ENCODE measurements around the gene OPN3.

OPN3 gene

DNA sequence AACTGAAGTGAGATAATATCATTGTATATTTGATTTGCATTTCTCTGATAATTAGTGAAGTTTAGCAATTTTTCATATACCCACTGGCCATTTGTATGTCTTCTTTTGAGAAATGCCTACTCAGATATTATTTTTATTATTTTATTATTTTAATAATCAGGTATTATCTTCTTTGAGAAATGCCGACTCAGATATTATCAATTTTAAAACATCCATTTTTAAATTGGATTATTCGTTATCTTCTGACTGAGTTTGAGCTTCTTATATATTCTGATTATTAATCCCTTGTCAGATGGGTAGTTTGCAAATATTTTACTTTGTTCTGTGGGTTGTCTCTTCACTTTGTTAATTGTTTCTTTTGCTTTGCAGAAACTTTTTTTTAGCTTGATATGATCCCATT, 70.3 kb downstream of the OPN3 start:
- DNase-seq (no peak), ATAC-seq (replicated peaks) (no peak)
- peaks cover 14 to 33% of the 10 kb centered on the region in 2 donors for H3K4me1 Mint-ChIP-seq
- H3K27me3 Mint-ChIP-seq = no peaks in the 10 kb centered on the region
- no peak overlapping the region for H3K27ac Mint-ChIP-seq
- peaks cover 56 to 65% of the 10 kb centered on the region in 2 donors for H3K36me3 Mint-ChIP-seq
- peaks cover 6 to 21% of the 10 kb centered on the region in 2 donors for H3K9me3 Mint-ChIP-seq
- no peak overlapping the region for H3K4me3 Mint-ChIP-seq

DNA sequence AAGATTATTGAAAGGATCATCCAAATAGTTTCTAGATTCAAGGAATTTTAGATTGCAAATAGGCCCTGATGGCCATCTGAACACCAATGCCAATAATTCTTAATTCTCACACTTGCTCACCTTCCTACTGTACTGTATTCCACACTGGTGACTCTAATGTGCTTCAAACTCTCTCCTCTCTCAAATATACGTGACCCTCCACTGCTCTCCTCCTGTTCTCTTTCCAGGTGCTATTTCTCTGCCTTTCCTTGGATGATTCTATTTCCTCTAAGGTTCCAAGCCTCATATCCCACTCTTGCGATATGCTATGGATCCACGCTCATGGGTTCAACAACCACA, 79.4 kb downstream of the OPN3 start:
- Mint-ChIP-seq H3K27me3 (no peaks in the 10 kb centered on the region), H3K27ac (no peak overlapping the region), H3K4me3 (no peak overlapping the region), H3K36me3 (peaks cover 55 to 61% of the 10 kb centered on the region in 2 donors), H3K4me1 (peaks cover 11 to 17% of the 10 kb centered on the region in 2 donors), H3K9me3 (no peaks in the 10 kb centered on the region)
- DNase-seq = no peak
- no peak for ATAC-seq (replicated peaks)

DNA sequence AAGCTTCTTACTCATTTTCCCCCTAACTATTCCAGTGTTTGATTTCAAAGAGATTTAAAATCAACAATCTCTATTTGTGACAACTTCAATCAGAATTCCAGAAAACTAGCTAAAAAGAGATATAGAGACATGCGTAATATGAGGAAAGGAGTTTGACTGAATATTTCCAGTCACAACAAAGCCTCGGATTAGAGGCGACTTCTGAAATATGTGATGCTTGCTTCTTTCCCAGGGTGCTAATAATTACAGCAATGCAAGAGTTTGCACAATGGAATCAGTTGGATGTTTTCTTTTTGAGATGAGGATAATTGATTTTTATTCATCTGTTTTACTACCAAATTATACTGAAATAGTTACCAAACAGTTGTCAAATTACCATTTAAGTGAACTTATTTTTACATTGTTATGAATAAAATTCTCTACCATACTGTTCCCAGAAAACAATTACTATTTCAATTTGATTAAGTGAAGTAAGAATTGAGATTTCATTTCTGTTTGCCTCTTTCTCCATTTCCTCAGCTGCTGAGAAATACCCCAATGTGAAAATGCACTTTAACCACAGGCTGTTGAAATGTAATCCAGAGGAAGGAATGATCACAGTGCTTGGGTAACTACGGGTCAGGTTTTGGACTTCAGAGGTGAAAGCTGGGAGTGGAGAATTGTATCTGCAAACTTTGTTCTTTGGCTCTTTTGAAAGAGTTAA, 79.9 kb downstream of the OPN3 start:
- no peak for ATAC-seq (replicated peaks)
- Mint-ChIP-seq H3K36me3 (peaks cover 58 to 65% of the 10 kb centered on the region in 2 donors), H3K9me3 (no peaks in the 10 kb centered on the region), H3K4me1 (peaks cover 11 to 17% of the 10 kb centered on the region in 2 donors), H3K27me3 (no peaks in the 10 kb centered on the region), H3K27ac (no peak overlapping the region), H3K4me3 (no peak overlapping the region)
- no peak for DNase-seq

DNA sequence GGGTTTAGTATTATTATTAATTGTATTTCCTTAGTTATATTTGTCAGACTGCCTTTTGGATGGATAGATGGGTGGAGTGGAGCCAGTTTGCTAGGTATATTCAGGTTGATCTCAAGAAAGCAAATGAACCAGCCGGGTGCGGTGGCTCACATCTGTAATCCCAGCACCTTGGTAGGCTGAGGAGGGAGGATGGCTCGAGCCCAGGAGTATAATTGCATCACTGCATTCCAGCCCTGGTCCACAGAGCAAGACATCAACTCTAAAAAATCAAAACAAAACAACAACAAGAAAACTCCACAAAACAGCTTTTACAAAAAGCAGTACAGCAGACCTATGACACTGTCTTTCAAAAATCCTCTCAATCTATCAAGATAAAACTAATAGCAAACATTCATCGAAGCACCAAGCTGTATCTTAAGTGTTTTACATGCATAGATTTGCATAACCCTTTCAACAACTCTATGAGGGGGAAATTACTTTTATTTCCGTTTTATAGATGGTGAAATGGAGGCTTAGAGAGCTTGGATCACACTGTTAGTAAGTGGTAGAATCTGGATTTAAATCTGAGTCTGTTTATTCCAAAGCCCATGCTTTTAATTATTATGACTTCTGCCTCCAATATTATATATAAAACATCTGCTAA, 82.5 kb downstream of the OPN3 start:
- no peak for ATAC-seq (replicated peaks)
- DNase-seq = no peak
- no peak overlapping the region for H3K4me3 Mint-ChIP-seq
- peaks cover 16 to 33% of the 10 kb centered on the region in 2 donors for H3K4me1 Mint-ChIP-seq
- no peaks in the 10 kb centered on the region for H3K27me3 Mint-ChIP-seq
- H3K27ac Mint-ChIP-seq = no peak overlapping the region
- peaks cover 1 to 2% of the 10 kb centered on the region in 2 donors for H3K9me3 Mint-ChIP-seq
- H3K36me3 Mint-ChIP-seq = peaks cover 56 to 66% of the 10 kb centered on the region in 2 donors

DNA sequence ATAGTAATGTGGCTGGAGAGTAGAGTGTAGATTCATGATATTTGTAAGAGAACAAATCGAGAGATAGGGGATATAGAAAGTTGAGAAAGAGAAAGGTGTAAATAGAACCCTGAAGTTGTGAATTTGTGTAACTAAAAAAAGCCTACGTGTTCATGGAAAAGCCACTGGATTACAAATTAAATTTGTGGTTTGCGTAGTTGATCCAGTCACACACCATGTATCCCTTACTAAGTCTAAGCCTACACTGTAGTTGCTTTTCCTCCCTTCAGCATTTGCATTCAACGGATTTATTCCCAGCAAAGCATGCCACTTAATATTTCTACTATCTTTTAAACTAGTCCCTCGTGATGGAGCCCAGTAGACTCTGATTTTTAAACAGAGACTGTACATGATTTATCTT, 83.1 kb downstream of the OPN3 start:
- Mint-ChIP-seq H3K36me3 (peaks cover 55 to 63% of the 10 kb centered on the region in 2 donors), H3K4me1 (peaks cover 15 to 38% of the 10 kb centered on the region in 2 donors), H3K27ac (no peak overlapping the region), H3K4me3 (no peak overlapping the region), H3K27me3 (no peaks in the 10 kb centered on the region), H3K9me3 (peaks cover 2 to 4% of the 10 kb centered on the region in 2 donors)
- no peak for ATAC-seq (replicated peaks)
- DNase-seq = no peak

DNA sequence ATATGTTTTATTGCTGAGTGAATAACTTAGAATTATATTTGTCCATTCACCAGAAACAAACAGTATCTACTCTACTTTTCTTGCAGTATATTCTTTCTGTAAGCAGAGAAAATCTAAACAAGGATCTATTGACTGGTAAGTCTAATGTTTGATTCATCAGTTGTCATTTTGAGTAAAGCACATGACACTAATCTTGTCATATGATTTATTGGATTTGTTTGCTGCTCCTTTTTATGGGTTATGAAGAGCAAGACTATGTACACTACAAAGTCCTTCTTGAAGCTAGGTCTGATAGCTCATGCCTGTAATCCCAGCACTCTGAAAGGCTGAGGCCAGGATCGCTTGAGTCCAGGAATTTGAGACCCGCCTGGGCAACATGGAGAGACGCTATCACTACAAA, 84.6 kb downstream of the OPN3 start:
- ATAC-seq (replicated peaks) (no peak), DNase-seq (no peak)
- H3K9me3 Mint-ChIP-seq = peaks cover 2 to 4% of the 10 kb centered on the region in 2 donors
- peaks cover 49 to 62% of the 10 kb centered on the region in 2 donors for H3K36me3 Mint-ChIP-seq
- no peak overlapping the region for H3K27ac Mint-ChIP-seq
- no peak overlapping the region for H3K4me3 Mint-ChIP-seq
- H3K4me1 Mint-ChIP-seq = peaks cover 19 to 47% of the 10 kb centered on the region in 2 donors
- no peaks in the 10 kb centered on the region for H3K27me3 Mint-ChIP-seq

DNA sequence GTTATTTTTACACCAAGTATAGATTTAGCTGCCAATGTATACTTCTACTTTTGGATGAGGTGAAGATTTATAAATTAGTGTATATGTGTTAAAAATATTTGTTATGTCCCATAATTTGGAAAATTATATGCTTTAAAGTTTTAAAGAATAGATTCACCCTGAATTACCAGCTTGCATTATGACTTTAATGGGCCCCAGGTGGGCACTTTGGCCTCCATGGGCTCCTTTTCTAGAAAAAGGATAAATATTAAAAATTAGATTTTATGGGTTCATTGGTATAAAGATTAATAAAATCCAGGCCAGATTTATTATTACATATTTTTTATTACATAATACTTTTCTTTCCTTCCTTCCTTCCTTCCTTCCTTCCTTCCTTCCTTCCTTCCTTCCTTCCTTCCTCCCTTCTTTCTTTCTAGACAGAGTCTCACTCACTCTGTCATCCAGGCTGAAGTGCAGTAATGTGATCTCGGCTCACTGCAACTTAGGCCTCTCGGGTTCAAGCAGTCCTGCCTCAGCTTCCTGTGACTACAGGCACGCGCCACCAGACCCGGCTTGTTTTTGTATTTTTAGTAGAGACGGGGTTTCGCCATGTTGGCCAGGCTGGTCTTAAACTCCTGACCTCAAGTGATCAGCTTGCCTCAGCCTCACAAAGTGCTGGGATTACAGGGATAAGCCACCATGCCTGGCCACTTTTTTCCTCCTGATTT, 86.1 kb downstream of the OPN3 start:
- Mint-ChIP-seq H3K36me3 (peaks cover 49 to 62% of the 10 kb centered on the region in 2 donors), H3K27ac (peak overlapping the region; percentile 91), H3K4me3 (peak overlapping the region; percentile 48 to 59), H3K27me3 (no peaks in the 10 kb centered on the region), H3K9me3 (peaks cover 2 to 5% of the 10 kb centered on the region in 2 donors), H3K4me1 (peaks cover 23 to 58% of the 10 kb centered on the region in 2 donors)
- ATAC-seq (replicated peaks) = no peak
- no peak for DNase-seq

DNA sequence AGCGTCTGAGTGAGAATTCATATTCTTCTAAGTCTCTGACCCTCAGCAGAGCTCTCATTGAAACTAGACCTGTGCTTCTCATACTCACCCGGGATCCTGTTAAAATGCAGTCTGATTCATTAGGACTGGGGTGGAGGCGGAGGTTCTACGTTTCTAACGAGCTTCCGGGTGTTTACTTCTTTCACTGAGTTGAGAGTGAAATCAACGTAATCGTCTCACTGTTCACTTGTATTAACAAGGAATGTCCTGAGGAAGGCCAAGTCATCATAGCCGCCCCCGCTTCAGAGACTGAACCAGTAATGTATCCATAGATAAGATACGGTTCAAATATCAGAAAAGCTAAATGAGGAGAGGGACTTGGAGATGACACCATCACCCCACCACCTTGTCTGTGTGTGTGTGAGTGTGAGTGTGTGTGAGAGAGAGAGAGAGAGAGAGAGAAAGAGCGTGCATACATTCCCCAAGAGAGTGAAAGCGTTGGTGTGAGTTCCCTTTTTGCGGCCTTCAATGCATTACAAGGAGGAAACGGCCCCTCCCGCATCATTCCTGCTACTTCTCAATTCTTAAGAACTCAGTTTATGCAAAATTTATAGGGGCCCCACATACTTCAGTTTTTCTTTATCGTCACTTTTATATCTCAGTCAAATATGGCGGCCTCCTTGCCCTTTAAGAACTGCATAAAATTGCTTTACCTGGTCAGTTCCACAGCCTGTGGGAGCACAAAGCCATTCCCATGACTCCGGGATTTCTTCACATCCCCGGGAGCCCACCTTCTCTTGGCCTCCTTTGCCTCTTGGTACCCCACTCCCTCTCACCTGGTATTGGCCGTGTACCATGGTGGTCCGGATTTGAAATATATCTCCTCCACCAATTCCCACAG, 88.2 kb downstream of the OPN3 start:
- H3K9me3 Mint-ChIP-seq = peaks cover 6 to 8% of the 10 kb centered on the region in 2 donors
- DNase-seq = peak; percentile 85
- H3K27me3 Mint-ChIP-seq = no peaks in the 10 kb centered on the region
- H3K27ac Mint-ChIP-seq = peak overlapping the region; percentile 97
- H3K36me3 Mint-ChIP-seq = peaks cover 51 to 66% of the 10 kb centered on the region in 2 donors
- peaks cover 24 to 55% of the 10 kb centered on the region in 2 donors for H3K4me1 Mint-ChIP-seq
- peak overlapping the region; percentile 75 to 82 for H3K4me3 Mint-ChIP-seq
- ATAC-seq (replicated peaks) = peak; percentile 90 to 92

DNA sequence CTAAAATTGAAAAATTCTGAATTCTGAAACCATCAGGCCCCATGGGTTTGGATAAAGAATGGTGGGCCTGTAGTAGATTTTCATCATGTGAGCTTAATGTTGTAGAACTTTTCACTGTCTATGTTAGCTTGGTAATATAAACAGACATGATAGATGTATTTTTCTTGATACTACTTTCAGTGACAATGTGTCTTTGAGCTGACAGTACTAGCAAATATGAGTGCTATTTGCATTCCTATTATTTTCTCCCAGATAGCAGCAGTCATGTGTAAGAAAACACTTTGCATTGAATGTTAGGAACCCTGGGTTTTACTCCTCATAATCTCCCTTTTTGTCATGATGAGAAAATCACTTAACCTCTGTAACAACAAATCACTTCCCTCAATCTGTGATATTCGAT, 89.9 kb downstream of the OPN3 start:
- peaks cover 11 to 14% of the 10 kb centered on the region in 2 donors for H3K9me3 Mint-ChIP-seq
- DNase-seq (no peak), ATAC-seq (replicated peaks) (no peak)
- peaks cover 51 to 65% of the 10 kb centered on the region in 2 donors for H3K36me3 Mint-ChIP-seq
- no peak overlapping the region for H3K4me3 Mint-ChIP-seq
- peak overlapping the region; percentile 97 for H3K27ac Mint-ChIP-seq
- H3K4me1 Mint-ChIP-seq = peaks cover 34 to 66% of the 10 kb centered on the region in 2 donors
- H3K27me3 Mint-ChIP-seq = no peaks in the 10 kb centered on the region

DNA sequence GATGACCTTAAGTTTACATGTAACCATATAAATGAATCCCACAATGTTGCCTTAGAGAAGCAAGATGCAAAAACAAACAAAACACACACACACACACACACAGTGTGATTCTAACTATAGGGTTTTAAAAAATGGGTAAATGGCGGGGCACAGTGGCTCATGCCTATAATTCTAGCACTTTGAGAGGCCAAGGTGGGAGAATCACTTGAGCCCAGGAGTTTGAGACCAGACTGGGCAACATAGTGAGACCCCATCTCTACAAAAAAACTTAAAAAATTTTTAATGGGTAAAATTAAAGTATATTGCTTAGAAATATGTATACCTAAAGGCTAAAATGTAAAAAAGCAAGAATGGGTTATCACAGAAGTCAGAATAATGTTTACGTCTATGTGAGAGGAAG, 92.2 kb downstream of the OPN3 start:
- H3K36me3 Mint-ChIP-seq = peaks cover 55 to 70% of the 10 kb centered on the region in 2 donors
- peaks cover 13 to 21% of the 10 kb centered on the region in 2 donors for H3K9me3 Mint-ChIP-seq
- DNase-seq (no peak), ATAC-seq (replicated peaks) (no peak)
- no peak overlapping the region for H3K4me3 Mint-ChIP-seq
- no peaks in the 10 kb centered on the region for H3K27me3 Mint-ChIP-seq
- peaks cover 39 to 68% of the 10 kb centered on the region in 2 donors for H3K4me1 Mint-ChIP-seq
- no peak overlapping the region for H3K27ac Mint-ChIP-seq

Data from stimulated activated naive B cell treated with anti-CD40 and anti-IgM and Interleukin-4, amounts not matched to agents 10 μg/mL and 1 μg/mL and 100 μg/mL, for 72 hours (primary cell).